Chondrocyte (in vitro differentiated cells): Measurements from ENCODE around the gene DBET. TPM values are rescaled to one million over a fixed set of nuclear protein-coding genes. Genes with fewer than 3 reads are reported as not detected.
"Not testable (repeated sequence)": the region's sequence is repeated elsewhere in the genome, so short reads cannot be mapped to it uniquely, and the experiment has no call there.

Experiments used
- DNase-seq: peaks from one replicate; pipeline ENCODE4 v3.0.0; 2021; ENCODE audit warnings: mixed read lengths, low spot score
- H3K27ac Mint-ChIP-seq: one replicate; pipeline ENCODE4 v1.8.0; 2021; ENCODE audit warnings: mild to moderate bottlenecking, moderate library complexity, mixed read lengths; ENCODE audit not compliant: unreplicated experiment
- H3K27me3 Mint-ChIP-seq: 2 replicates; pipeline ENCODE4 v1.8.0; 2021; ENCODE audit warnings: low read depth, mixed read lengths
- H3K36me3 Mint-ChIP-seq: 2 replicates; pipeline ENCODE4 v1.8.0; 2021; ENCODE audit warnings: low read depth, mixed read lengths
- H3K4me1 Mint-ChIP-seq: 2 replicates; pipeline ENCODE4 v1.8.0; 2021; ENCODE audit warnings: low read depth, mild to moderate bottlenecking, mixed read lengths
- H3K4me3 Mint-ChIP-seq: one replicate; pipeline ENCODE4 v1.8.0; 2021; ENCODE audit warnings: mild to moderate bottlenecking, moderate library complexity, mixed read lengths; ENCODE audit not compliant: unreplicated experiment
- H3K9me3 Mint-ChIP-seq: 2 replicates; pipeline ENCODE4 v1.8.0; 2021; ENCODE audit warnings: low read depth, mixed read lengths
- CTCF ChIP-seq: fragments of 200-600 bp; sonication (generic); IDR thresholded peaks from 2 replicates; pipeline ENCODE4 v1.5.0; 2021; ENCODE audit warnings: antibody characterized with exemption, mild to moderate bottlenecking, moderate library complexity
- long read RNA-seq: library from polyadenylated mRNA; stranded (forward); transcript quantifications from one replicate; pipeline ENCODE4 v2.0.0, GENCODE V29; 2021
- total RNA-seq: library from RNA; stranded (reverse); gene quantifications from 3 replicates; pipeline ENCODE4 v1.2.1, GENCODE V29; 2021

Gene DBET
- not detected in 3 replicates for total RNA-seq
- long read RNA-seq, result 0 reads

- H3K4me3 Mint-ChIP-seq, DNase-seq, H3K27me3 Mint-ChIP-seq, H3K9me3 Mint-ChIP-seq, H3K36me3 Mint-ChIP-seq, H3K4me1 Mint-ChIP-seq: not testable (repeated sequence)
- peak within 1 kb of the TSS; percentile 60 for H3K27ac Mint-ChIP-seq
Measured at GRCh38 chr4:190064342-190064741, at the start of gene DBET. DBET (plus strand) TSS chr4:190064502.

GRCh38 chr4:190014771-190015537 is 49.3 kb upstream of the DBET start:
- peaks cover 1% of the 10 kb centered on the region for H3K36me3 Mint-ChIP-seq
- no peak for TF ChIP-seq CTCF
- H3K27me3 Mint-ChIP-seq, result no peaks in the 10 kb centered on the region
- H3K27ac Mint-ChIP-seq, result no peak overlapping the region
- peak; percentile 92 for DNase-seq
- H3K4me1 Mint-ChIP-seq, result no peaks in the 10 kb centered on the region
- no peak overlapping the region for H3K4me3 Mint-ChIP-seq
- peaks cover 20% of the 10 kb centered on the region for H3K9me3 Mint-ChIP-seq

GRCh38 chr4:190015538-190016368 is 48.5 kb upstream of the DBET start:
- no peak for TF ChIP-seq CTCF
- Mint-ChIP-seq H3K36me3 (peaks cover 1% of the 10 kb centered on the region), H3K27ac (no peak overlapping the region), H3K27me3 (no peaks in the 10 kb centered on the region), H3K9me3 (peaks cover 26% of the 10 kb centered on the region), H3K4me3 (no peak overlapping the region), H3K4me1 (no peaks in the 10 kb centered on the region)
- no peak for DNase-seq

GRCh38 chr4:190016369-190017289 is 47.7 kb upstream of the DBET start:
- no peak for TF ChIP-seq CTCF
- peak; percentile 84 for DNase-seq
- peaks cover 1% of the 10 kb centered on the region for H3K36me3 Mint-ChIP-seq
- no peak overlapping the region for H3K27ac Mint-ChIP-seq
- H3K27me3 Mint-ChIP-seq, result no peaks in the 10 kb centered on the region
- H3K4me3 Mint-ChIP-seq, result no peak overlapping the region
- peaks cover 27% of the 10 kb centered on the region for H3K9me3 Mint-ChIP-seq
- H3K4me1 Mint-ChIP-seq, result no peaks in the 10 kb centered on the region

- no peaks in the 10 kb centered on the region for H3K4me1 Mint-ChIP-seq
- TF ChIP-seq CTCF, result no peak
- peaks cover 27% of the 10 kb centered on the region for H3K9me3 Mint-ChIP-seq
- H3K36me3 Mint-ChIP-seq, result peaks cover 1% of the 10 kb centered on the region
- no peak overlapping the region for H3K4me3 Mint-ChIP-seq
- H3K27ac Mint-ChIP-seq, result no peak overlapping the region
- H3K27me3 Mint-ChIP-seq, result no peaks in the 10 kb centered on the region
- peak; percentile 87 for DNase-seq
Measured at GRCh38 chr4:190017357-190018200, 46.7 kb upstream of the DBET start.
